ENCODE results near the gene RAP1GAP. TPM values are rescaled to one million over a fixed set of nuclear protein-coding genes. Genes with fewer than 3 reads are reported as not detected.
A peak's percentile ranks its signal among the peaks of the same experiment; 100 is the strongest.

Gene RAP1GAP
- total RNA-seq, 6 experiments from 2014 or later, result 0.07 to 0.19 TPM; not detected in 4

DNA sequence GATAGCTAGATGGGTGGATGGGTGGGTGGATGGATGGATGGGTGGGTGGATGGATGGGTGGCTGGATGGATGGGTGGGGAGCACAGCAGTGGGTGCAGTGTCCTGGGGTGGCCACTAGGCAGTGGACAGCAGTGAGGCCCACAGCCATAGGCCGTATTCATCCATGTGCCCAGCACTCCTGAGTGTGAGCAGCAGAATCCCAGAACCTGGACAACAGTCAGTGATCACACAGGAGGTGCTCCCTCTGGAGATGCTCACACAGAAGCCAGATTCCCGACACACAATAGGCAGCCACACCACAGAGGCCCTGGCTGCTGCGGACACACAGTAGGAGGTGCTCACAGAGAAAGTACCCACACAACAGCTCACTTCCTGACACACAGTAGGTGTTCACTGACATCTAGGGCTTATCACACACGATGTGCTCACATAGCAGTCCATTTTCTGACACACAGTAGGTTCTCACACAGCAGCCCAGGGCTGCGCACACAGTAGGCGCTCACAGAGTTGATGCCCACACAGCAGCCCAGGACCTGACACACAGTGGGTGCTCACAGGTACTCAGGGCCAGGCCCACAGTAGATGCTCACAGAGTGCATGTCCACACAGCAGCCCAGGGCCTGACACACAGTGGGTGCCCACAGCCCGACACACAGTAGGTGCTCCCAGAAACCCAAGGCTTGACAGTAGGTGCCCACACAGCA lies 64.0 kb downstream of the RAP1GAP start:
- peak; percentile 30 for TF ChIP-seq CTCF (IDR thresholded peaks at IDR 0.05)
- no peak for DNase-seq
- no peak overlapping the region for H3K27ac Mint-ChIP-seq

DNA sequence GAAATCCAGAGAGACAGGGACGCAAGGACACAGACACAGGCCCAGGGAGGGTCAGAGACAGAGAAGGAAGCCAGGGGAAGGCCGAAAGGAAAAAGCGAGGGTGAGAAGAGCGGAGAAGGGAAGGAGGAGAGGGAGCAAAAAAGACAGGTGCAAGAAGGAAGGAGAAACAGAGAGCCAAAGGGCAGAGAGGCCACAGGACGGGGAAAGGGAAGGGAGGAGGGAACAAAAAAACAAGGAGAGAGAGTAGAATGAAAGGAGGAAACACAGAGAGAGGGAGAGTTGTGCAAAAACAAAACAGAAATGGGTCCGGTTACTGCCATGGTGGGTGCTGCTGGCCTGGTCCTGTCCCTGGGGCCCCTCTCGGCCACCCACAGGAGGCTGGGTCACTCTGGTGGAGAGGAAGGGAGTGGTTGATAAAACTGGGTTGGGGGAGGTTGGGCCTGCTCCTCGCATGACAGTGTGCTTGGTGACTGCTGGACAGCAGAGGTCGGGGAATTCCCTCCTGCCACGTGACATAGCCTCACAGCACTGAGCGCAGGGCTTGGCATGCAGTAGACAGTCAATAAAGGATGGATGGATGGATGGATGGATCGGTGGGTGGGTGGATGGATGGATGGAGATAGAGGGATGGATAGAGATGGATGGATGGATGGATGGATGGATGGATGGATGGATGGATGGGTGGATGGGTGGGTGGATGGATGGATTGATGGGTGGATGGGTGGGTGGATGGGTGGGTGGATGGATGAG lies 64.8 kb downstream of the RAP1GAP start:
- Mint-ChIP-seq H3K4me1 (ENCODE audit: low read depth) (peaks cover 6% of the 10 kb centered on the region; the same call in 1 of the 2 replicates), H3K27ac (no peak overlapping the region), H3K36me3 (ENCODE audit: low read depth) (no peaks in the 10 kb centered on the region), H3K4me3 (no peak overlapping the region), H3K27me3 (ENCODE audit: insufficient read depth) (peaks cover 21% of the 10 kb centered on the region), H3K9me3 (no peaks in the 10 kb centered on the region)
- DNase-seq, result no peak
- TF ChIP-seq CTCF (IDR thresholded peaks at IDR 0.05), result no peak

More for the DNA sequence above, 64.0 kb downstream of the RAP1GAP start:
- Mint-ChIP-seq H3K4me1 (ENCODE audit: low read depth) (peaks cover 6% of the 10 kb centered on the region; the same call in 1 of the 2 replicates), H3K9me3 (no peaks in the 10 kb centered on the region), H3K36me3 (ENCODE audit: low read depth) (no peaks in the 10 kb centered on the region), H3K27me3 (ENCODE audit: insufficient read depth) (peaks cover 17% of the 10 kb centered on the region), H3K4me3 (no peak overlapping the region)

DNA sequence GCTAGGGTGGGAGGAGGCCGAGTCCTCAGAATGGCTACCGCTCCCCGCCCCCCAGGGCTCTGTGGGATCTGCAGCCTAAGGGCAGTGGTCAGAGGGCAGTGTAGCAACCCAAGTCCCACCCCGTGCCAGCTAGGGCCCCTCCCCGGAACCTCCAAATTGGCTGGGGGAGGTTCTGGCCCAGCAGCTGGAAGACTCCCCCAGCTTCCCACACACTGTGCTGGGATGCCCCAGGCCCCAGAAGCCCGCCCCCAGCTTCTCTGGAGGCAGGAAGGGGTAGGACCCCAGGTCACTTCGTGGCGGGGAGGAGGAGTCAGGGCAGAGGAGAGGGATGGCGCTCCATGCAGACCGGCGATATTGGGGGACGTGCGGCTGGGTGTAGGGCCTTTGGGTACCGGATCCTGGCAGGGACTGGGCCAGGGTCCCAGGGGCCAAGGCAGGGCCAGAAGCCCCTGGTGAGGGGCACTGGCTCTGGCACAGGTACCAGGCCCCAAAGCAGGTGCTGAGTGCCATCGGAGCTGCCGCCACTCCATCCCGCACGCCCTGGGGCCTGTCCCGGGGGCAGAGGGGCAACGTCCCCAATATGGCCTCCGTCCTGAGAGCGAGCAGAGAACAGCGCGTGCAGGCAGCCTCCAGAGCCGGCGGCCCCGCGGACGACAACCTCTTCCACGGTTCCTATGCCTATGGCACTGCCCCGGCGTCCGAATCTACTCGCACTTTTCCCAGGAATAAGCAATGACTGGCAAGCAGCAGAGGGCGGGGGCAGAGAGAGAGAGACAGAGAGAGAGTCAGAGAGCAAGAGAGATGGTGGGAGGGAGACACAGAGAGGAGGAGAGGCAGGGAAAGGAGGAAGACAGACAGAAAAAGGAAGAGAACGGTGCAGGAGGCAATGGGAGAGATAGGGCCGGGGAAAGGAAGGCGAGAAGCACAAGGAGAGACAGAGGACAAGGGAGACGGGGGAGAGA lies 65.7 kb downstream of the RAP1GAP start:
- no peaks in the 10 kb centered on the region for H3K36me3 Mint-ChIP-seq (ENCODE audit: low read depth)
- no peaks in the 10 kb centered on the region for H3K9me3 Mint-ChIP-seq
- no peak for DNase-seq
- H3K27me3 Mint-ChIP-seq (ENCODE audit: insufficient read depth), result peaks cover 22% of the 10 kb centered on the region
- H3K27ac Mint-ChIP-seq, result no peak overlapping the region
- no peak for TF ChIP-seq CTCF (IDR thresholded peaks at IDR 0.05)
- H3K4me1 Mint-ChIP-seq (ENCODE audit: low read depth), result peaks cover 6% of the 10 kb centered on the region; the same call in 1 of the 2 replicates
- no peak overlapping the region for H3K4me3 Mint-ChIP-seq

DNA sequence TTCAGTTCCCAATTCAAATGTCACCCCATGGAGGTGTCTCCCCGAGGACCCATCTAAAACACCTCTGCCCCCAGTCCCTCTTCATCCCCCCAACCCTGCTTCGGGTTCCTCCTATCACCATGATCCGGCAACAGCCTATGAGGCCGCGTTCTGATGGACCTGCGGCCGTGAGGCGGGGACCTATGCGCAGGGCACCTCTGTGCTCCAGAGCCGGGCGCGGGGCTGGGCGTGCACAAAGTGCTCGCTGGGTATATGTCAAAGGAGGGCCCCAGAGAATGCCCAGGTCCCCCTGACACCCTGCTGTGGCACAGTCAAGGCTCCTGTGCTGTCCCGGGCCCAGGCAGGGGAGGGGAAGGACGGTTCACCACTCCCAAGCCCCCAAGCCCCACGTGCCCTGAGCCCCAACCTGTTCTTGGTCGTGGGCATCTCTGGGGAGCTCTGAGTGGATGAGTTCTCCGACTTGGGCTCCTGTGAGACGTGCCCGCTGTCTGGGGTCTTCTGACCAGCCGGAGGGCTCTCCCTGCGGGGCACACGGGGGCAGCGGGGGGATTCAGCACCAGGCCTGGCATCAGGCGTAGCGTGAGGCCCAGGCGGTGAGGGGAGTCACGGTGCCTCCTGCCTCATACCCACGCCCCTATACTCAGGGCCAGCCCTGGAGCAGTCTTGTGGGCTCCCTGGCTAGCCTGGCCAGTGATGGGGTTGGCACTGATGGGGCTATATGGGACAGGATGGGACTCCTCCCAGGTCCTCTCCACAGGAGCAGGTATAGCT lies 67.7 kb downstream of the RAP1GAP start:
- no peak for DNase-seq
- TF ChIP-seq CTCF (IDR thresholded peaks at IDR 0.05), result no peak
- Mint-ChIP-seq H3K9me3 (no peaks in the 10 kb centered on the region), H3K27ac (no peak overlapping the region), H3K27me3 (ENCODE audit: insufficient read depth) (peaks cover 26% of the 10 kb centered on the region), H3K4me1 (ENCODE audit: low read depth) (no peaks in the 10 kb centered on the region), H3K36me3 (ENCODE audit: low read depth) (no peaks in the 10 kb centered on the region), H3K4me3 (no peak overlapping the region)

DNA sequence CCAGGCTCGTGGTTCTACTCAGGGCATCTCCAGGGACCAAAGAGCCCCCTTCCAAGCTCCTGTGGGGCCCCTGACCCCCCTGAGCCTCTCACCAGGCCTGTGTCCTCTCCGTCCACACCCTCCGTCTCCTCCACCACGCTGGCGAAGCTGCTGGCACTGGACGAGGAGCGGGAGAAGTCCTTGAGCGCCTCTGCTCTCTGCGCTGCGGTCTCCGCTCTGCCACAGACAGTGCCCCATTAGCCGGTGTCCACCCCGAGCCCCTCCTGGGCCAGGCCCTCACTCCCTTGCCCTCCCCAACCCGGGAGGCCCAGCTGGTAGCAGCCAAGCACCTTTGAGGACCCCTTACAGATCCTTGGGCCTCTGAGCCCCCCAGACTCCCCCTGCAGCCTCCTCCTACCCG lies 69.8 kb downstream of the RAP1GAP start:
- Mint-ChIP-seq H3K4me3 (no peak overlapping the region), H3K27me3 (ENCODE audit: insufficient read depth) (peaks cover 20% of the 10 kb centered on the region), H3K27ac (no peak overlapping the region), H3K9me3 (no peaks in the 10 kb centered on the region), H3K36me3 (ENCODE audit: low read depth) (no peaks in the 10 kb centered on the region), H3K4me1 (ENCODE audit: low read depth) (no peaks in the 10 kb centered on the region)
- TF ChIP-seq CTCF (IDR thresholded peaks at IDR 0.05), result no peak
- DNase-seq, result no peak
